WTC11 (cell line): ENCODE measurements around the gene COG6.

Experiments
- CTCF ChIP-seq: fragments of 200-600 bp; IDR thresholded peaks from 2 replicates; pipeline ENCODE4 v1.8.0; 2022; ENCODE audit warnings: antibody characterized with exemption
- ELF4 ChIP-seq: sonication (generic); formaldehyde crosslinking; IDR thresholded peaks from 2 replicates; pipeline ENCODE4 v1.8.1; 2022; ENCODE audit warnings: low read depth, mild to moderate bottlenecking, moderate library complexity, missing genetic modification reagents
- NR3C1 ChIP-seq: sonication (generic); formaldehyde crosslinking; conservative IDR thresholded peaks from 2 replicates; pipeline ENCODE4 v1.8.1; 2023; ENCODE audit warnings: low read depth, mild to moderate bottlenecking, missing genetic modification reagents
- PRRX2 ChIP-seq: fragments of 250-450 bp; sonication (Bioruptor Pico); IDR thresholded peaks from 2 replicates; pipeline ENCODE4 v1.8.0; 2021; ENCODE audit warnings: mild to moderate bottlenecking
- ZNF121 ChIP-seq: sonication (generic); formaldehyde crosslinking; IDR thresholded peaks from 2 replicates; pipeline ENCODE4 v1.8.0; 2023; ENCODE audit warnings: missing genetic modification reagents
- ZNF423 ChIP-seq: fragments of 250-450 bp; sonication (Bioruptor Pico); IDR thresholded peaks from 2 replicates; pipeline ENCODE4 v2.1.2; 2022; ENCODE audit warnings: mild to moderate bottlenecking, moderate library complexity
- TF ChIP-seq, protein P1 (sequence below): sonication (generic); formaldehyde crosslinking; IDR thresholded peaks from 2 replicates; pipeline ENCODE4 v1.8.1; 2022; ENCODE audit warnings: mild to moderate bottlenecking, moderate library complexity, missing genetic modification reagents
- TF ChIP-seq, protein P2 (sequence below): sonication (generic); formaldehyde crosslinking; IDR thresholded peaks from 2 replicates; pipeline ENCODE4 v1.8.1; 2023; ENCODE audit warnings: mild to moderate bottlenecking, missing genetic modification reagents

DNA sequence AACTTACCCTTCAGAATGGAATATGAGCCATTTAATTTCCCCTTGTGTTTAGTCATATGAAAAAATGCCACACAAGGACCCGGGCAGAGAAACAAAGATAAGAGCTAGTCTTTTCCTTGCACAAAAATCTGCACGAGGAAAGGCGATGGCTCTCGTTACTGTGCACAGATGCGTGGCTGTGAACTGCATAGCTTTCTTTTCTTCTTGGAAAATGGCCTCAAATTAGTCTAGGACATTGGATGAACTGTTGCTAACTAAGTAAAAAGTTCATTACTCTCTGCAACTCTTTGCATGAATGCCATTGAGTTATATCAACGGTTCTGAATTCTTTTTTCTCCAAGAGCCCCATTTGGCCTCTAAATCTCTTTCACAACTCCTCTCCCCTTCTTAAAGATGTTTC, 125.2 kb downstream of the COG6 start:
- TF ChIP-seq ZNF423: no peak
- TF ChIP-seq ZNF121 (CRISPR knock-in tag): no peak
- TF ChIP-seq, protein P1, sequence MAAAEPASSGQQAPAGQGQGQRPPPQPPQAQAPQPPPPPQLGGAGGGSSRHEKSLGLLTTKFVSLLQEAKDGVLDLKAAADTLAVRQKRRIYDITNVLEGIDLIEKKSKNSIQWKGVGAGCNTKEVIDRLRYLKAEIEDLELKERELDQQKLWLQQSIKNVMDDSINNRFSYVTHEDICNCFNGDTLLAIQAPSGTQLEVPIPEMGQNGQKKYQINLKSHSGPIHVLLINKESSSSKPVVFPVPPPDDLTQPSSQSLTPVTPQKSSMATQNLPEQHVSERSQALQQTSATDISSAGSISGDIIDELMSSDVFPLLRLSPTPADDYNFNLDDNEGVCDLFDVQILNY (CRISPR knock-in tag): no peak
- TF ChIP-seq ELF4: no peak
- no peak for TF ChIP-seq PRRX2 (CRISPR knock-in tag)
- no peak for TF ChIP-seq CTCF
- no peak for TF ChIP-seq NR3C1
- TF ChIP-seq, protein P2, sequence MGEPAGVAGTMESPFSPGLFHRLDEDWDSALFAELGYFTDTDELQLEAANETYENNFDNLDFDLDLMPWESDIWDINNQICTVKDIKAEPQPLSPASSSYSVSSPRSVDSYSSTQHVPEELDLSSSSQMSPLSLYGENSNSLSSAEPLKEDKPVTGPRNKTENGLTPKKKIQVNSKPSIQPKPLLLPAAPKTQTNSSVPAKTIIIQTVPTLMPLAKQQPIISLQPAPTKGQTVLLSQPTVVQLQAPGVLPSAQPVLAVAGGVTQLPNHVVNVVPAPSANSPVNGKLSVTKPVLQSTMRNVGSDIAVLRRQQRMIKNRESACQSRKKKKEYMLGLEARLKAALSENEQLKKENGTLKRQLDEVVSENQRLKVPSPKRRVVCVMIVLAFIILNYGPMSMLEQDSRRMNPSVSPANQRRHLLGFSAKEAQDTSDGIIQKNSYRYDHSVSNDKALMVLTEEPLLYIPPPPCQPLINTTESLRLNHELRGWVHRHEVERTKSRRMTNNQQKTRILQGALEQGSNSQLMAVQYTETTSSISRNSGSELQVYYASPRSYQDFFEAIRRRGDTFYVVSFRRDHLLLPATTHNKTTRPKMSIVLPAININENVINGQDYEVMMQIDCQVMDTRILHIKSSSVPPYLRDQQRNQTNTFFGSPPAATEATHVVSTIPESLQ (CRISPR knock-in tag): no peak
